HG02884 (cell line): ENCODE measurements around the gene ACAP2.

Experiments
- ATAC-seq: cut with Tn5 transposase; IDR thresholded peaks from one replicate; pipeline ENCODE4 v1.9.1; 2021; ENCODE audit warnings: mild to moderate bottlenecking, moderate library complexity; ENCODE audit not compliant: unreplicated experiment

ACAP2 gene

GRCh38 chr3:195263193-195263924 lies 179.5 kb downstream of the ACAP2 start:
- ATAC-seq, result no peak

GRCh38 chr3:195261925-195262324 lies 180.9 kb downstream of the ACAP2 start:
- no peak for ATAC-seq

GRCh38 chr3:195260280-195260905 lies 182.4 kb downstream of the ACAP2 start:
- peak; percentile 24 for ATAC-seq

GRCh38 chr3:195259475-195260279 lies 183.1 kb downstream of the ACAP2 start:
- peak; percentile 63 for ATAC-seq

GRCh38 chr3:195259154-195259474 lies 183.7 kb downstream of the ACAP2 start:
- ATAC-seq, result peak; percentile 7

GRCh38 chr3:195258449-195259153 lies 184.2 kb downstream of the ACAP2 start:
- no peak for ATAC-seq

- ATAC-seq, result no peak
These were observed 185.1 kb downstream of the ACAP2 start for GRCh38 chr3:195257454-195258448.

GRCh38 chr3:195256639-195257453 lies 186.0 kb downstream of the ACAP2 start:
- no peak for ATAC-seq

- ATAC-seq, result no peak
These were observed 187.0 kb downstream of the ACAP2 start for GRCh38 chr3:195255571-195256501.

- ATAC-seq, result no peak
These were observed 187.7 kb downstream of the ACAP2 start for GRCh38 chr3:195255176-195255500.

- no peak for ATAC-seq
These were observed 188.2 kb downstream of the ACAP2 start for GRCh38 chr3:195254454-195255175.

GRCh38 chr3:195253923-195254432 lies 188.8 kb downstream of the ACAP2 start:
- ATAC-seq, result no peak

GRCh38 chr3:195251336-195252065 lies 191.3 kb downstream of the ACAP2 start:
- no peak for ATAC-seq

GRCh38 chr3:195250473-195251251 lies 192.2 kb downstream of the ACAP2 start:
- ATAC-seq, result peak; percentile 57

- ATAC-seq, result no peak
These were observed 192.9 kb downstream of the ACAP2 start for GRCh38 chr3:195249858-195250464.
